GM21723 (cell line): ENCODE results near the gene SDHA.
"Not testable (repeated sequence)": the region's sequence is repeated elsewhere in the genome, so short reads cannot be mapped to it uniquely, and the experiment has no call there.

Experiments used
- ATAC-seq: cut with Tn5 transposase; IDR thresholded peaks from one replicate; pipeline ENCODE4 v1.9.1; 2021; ENCODE audit warnings: mild to moderate bottlenecking, moderate library complexity; ENCODE audit not compliant: unreplicated experiment

Gene SDHA

DNA sequence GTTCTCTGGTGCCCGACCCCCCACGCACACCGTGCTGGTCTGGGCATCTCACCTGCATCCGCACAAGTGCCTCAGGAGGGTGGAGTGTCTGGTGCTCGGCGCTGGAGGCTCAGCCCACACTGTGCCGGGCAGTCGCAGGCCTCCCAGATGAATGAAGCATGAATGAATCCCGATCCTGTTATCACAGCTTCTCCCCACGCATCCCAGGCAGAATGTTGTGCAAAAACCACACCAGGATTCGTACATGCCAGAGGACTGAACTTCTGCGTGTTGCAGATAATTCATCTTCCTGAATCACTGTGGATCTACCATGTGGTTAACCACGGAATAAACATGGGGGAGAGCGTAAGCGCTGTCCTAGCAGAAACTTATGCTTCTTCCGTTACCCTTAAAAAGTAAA lies 78.8 kb downstream of the SDHA start:
- not testable (repeated sequence) for ATAC-seq

DNA sequence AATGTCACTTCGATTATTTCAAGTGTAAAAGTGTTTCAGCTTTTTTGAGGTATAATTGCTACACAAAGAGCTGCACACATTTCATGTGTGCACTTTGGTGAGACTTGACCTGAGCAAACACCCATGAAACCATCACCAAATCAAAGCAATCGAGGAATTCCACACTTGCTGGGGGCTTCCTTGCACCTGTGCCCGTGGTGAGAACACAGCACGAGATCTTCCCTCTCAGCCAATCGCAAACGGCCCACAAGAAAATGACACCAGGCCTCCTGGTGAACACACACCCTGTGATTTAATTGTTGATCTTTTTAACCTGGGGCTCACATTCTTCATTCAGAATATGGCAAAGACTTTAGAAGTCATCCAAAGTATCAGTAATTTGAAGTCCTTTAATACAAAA lies 79.3 kb downstream of the SDHA start:
- not testable (repeated sequence) for ATAC-seq

DNA sequence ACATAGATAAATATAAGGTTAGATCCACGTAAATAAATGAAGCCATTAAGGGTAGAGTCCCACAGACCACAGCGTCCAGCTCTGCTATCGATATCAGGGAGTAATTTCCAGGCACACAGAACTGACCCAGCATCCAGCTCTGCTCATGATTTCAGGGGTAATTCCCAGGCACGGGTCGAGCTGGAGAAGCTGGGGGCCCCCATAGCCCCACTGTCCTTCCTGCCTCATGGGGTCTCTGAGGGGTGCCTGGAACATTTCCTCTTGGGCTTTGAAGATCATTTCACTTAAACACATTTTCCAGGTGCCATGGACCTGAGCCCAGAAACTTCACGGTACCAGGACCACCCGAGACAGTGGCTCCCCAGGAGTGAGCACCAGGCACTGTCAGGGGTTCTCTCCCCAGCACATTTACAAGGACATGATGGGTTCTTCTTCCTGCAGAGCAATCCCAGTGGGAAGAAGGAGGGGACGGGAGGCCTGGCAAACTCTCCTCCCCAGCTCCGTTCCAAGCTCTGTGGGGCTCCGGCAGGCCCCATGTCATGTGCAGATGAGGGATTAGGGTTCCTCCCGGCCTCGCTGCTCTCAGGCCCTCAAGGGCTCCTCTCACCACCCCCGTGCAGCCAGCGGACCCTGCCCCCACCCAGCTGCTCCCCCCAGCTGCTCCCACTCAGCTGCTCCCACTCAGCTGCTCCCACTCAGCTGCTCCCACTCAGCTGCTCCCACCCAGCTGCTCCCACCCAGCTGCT lies 80.0 kb downstream of the SDHA start:
- not testable (repeated sequence) for ATAC-seq

- no peak for ATAC-seq
Measured at GRCh38 chr5:298737-299125, 80.6 kb downstream of the SDHA start.

- not testable (repeated sequence) for ATAC-seq
Measured at GRCh38 chr5:299921-300320, 81.8 kb downstream of the SDHA start.

DNA sequence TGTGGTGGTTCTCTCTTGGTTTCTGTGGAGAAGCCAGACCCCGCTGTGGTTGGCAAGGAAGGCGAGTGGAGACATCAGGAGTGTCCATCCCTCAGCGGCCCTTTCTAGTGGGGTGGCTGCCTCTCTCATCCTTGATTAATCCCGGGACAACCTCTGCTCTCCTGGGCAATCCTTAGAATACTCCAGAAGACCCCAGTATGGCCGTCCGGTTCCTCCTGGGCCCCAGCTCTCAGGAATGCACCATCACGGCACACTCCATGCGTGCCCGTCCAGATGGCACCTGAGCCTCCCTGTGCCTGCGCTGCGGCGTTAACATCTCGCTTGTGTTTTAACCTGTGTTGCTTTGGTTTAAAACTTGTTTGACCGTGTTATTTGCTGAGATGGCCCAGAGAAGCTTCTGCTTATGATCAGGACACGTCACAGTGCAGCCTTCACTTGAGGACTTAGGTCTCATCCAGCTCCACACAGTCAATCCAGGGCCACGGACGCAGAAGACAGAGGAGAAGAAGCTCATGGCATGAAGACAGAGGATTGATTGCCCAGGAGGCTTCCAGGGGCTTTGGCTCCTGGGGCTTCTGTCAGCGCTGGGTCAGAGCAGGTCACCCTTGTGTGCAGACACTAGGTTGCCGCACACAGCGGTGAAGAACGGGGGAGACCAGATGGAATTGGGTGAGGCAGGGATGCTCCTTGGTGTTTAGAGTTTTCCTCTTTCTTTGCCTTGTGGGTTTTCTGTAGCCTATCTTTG lies 82.7 kb downstream of the SDHA start:
- not testable (repeated sequence) for ATAC-seq

DNA sequence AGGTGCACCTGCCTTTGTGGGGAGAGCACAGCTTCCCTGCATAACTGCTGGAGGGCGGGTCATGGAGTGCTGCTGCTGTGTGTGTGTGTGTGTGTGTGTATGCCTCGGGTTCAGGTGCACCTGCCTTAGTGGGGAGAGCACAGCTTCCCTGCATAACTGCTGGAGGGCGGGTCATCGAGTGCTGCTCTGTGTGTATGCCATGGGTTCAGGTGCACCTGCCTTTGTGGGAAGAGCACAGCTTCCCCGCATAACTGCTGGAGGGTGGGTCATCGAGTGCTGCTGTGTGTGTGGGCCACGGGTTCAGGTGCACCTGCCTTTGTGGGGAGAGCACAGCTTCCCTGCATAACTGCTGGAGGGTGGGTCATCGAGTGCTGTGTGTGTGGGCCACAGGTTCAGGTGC lies 84.3 kb downstream of the SDHA start:
- ATAC-seq, result not testable (repeated sequence)

DNA sequence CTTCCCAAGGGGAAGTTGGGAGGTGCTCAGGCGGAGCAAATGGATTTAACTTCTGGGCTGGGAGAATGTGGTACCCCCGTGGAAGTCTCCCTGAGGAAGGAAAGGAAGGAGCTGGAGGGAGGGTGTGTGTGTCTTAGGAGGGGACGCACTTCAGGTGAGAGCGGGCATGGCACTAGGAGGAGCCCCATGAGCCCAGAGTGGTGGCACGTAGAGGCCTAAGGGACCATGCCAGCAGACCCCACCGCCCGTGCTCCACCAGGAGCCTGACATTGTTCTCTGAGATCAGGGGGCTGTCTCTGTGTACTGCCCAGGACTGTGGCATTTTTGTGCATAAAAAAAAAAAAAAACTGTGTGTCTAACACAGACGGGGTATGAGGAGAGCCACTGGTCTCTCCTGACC lies 84.8 kb downstream of the SDHA start:
- ATAC-seq, result no peak

- not testable (repeated sequence) for ATAC-seq
Measured at GRCh38 chr5:303741-304140, 85.6 kb downstream of the SDHA start.

DNA sequence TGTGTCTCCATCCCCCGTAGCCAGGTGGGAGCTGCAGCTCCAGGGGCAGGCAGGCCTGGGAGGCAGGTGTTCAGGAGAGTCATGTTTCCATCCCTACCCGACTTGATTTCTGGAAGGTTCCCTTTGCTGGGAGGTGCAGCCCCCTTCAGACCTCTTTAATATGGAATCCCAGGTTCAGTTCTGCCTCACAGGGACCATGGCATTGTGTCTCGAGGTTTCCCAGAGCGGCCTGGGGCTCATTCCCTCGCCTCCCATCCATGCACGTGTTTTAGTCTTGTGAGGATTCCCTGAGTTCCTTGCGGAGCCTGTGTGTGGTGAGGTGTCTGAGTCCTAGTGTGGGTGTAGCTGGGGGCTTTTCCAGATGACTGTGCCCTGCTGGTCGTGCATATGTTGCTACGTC lies 86.9 kb downstream of the SDHA start:
- ATAC-seq, result no peak

- ATAC-seq, result no peak
Measured at GRCh38 chr5:305459-305858, 87.3 kb downstream of the SDHA start.

DNA sequence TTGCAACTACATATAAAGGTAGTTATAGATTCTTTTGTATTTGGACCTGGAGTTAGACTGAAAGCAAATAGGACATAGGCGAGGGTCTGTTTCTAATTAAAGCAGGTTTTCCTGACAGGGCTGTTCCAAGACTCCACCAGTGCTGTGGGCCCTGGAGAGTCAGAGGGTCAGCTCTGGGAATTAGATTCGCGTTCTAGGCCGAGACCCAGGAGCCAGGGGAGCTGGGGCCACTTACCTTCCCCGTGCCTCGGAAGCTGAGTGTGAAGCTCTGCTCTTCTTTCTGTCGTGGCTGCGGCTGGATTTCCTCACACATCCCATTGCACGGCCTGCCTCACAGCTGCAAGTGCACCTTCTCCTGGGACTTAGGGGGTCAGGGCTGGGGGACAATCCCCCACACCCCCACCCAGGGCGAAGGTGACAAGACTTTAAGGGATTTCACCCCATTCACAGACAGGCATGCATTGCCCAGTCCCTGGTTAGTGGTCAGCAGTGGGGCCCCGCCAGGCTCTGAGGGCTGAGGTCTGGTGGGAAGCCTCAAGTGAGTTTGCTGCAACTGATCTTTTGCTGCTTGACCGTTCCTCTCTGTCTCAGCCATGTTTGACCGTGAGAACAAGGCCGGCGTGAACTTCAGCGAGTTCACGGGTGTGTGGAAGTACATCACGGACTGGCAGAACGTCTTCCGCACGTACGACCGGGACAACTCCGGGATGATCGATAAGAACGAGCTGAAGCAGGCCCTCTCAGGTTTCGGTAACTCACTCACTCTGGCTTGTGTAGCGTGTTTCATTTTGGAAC lies 88.1 kb downstream of the SDHA start:
- ATAC-seq, result no peak
